A204.1 (cell line): ENCODE measurements around the gene INTS14.
"Not testable (repeated sequence)": the region's sequence is repeated elsewhere in the genome, so short reads cannot be mapped to it uniquely, and the experiment has no call there.

Experiments used
- FAIRE-seq: peaks from 2 replicates; lab custom pipeline; 2012; peaks lifted over from hg19 to GRCh38; lab: Jason Lieb, UNC

INTS14 gene

GRCh38 chr15:65630760-65631159 lies 19.8 kb upstream of the INTS14 start:
- FAIRE-seq = no peak

GRCh38 chr15:65629548-65629947 lies 18.6 kb upstream of the INTS14 start:
- no peak for FAIRE-seq

- no peak for FAIRE-seq
Measured at GRCh38 chr15:65626856-65627255, 15.9 kb upstream of the INTS14 start.

GRCh38 chr15:65623103-65623502 lies 12.2 kb upstream of the INTS14 start:
- FAIRE-seq = no peak

- FAIRE-seq = no peak
Measured at GRCh38 chr15:65621638-65622037, 10.7 kb upstream of the INTS14 start, which contains the start of gene SLC24A1. Gene SLC24A1 (plus strand): TSS chr15:65621938. CDS start chr15:65624081, 2,143 bp downstream.

GRCh38 chr15:65620833-65621232 lies 9.9 kb upstream of the INTS14 start:
- FAIRE-seq = no peak

GRCh38 chr15:65619626-65620290 lies 8.8 kb upstream of the INTS14 start:
- FAIRE-seq = no peak

- FAIRE-seq = no peak
Measured at GRCh38 chr15:65618560-65619109, 7.7 kb upstream of the INTS14 start.

- not testable (repeated sequence) for FAIRE-seq
Measured at GRCh38 chr15:65615887-65616286, 5.0 kb upstream of the INTS14 start.

GRCh38 chr15:65612949-65613744 lies 2.2 kb upstream of the INTS14 start:
- FAIRE-seq = no peak

GRCh38 chr15:65612616-65612946 lies 1.6 kb upstream of the INTS14 start:
- no peak for FAIRE-seq

- FAIRE-seq = no peak
Measured at GRCh38 chr15:65611888-65612615, 1.1 kb upstream of the INTS14 start.

GRCh38 chr15:65603559-65603958 lies 7.4 kb downstream of the INTS14 start:
- no peak for FAIRE-seq

GRCh38 chr15:65603134-65603533 lies 7.8 kb downstream of the INTS14 start:
- no peak for FAIRE-seq

- no peak for FAIRE-seq
Measured at GRCh38 chr15:65599677-65600076, 11.3 kb downstream of the INTS14 start.

GRCh38 chr15:65598468-65598867 lies 12.5 kb downstream of the INTS14 start:
- FAIRE-seq = no peak

GRCh38 chr15:65595960-65596359 lies 15.0 kb downstream of the INTS14 start:
- no peak for FAIRE-seq

- no peak for FAIRE-seq
Measured at GRCh38 chr15:65587094-65587493, 23.8 kb downstream of the INTS14 start.

- no peak for FAIRE-seq
Measured at GRCh38 chr15:65584241-65584640, 26.7 kb downstream of the INTS14 start.

GRCh38 chr15:65583701-65584100 lies 27.2 kb downstream of the INTS14 start:
- FAIRE-seq = no peak

- no peak for FAIRE-seq
Measured at GRCh38 chr15:65580287-65580686, 30.6 kb downstream of the INTS14 start.

- FAIRE-seq = no peak
Measured at GRCh38 chr15:65579762-65580161, 31.2 kb downstream of the INTS14 start.
